ENCODE data around the gene GGT7. TPM values are rescaled to one million over a fixed set of nuclear protein-coding genes. Genes with fewer than 3 reads are reported as not detected.

Gene GGT7
- total RNA-seq, 1 donor from 2014 or later: 20.3 TPM

DNA sequence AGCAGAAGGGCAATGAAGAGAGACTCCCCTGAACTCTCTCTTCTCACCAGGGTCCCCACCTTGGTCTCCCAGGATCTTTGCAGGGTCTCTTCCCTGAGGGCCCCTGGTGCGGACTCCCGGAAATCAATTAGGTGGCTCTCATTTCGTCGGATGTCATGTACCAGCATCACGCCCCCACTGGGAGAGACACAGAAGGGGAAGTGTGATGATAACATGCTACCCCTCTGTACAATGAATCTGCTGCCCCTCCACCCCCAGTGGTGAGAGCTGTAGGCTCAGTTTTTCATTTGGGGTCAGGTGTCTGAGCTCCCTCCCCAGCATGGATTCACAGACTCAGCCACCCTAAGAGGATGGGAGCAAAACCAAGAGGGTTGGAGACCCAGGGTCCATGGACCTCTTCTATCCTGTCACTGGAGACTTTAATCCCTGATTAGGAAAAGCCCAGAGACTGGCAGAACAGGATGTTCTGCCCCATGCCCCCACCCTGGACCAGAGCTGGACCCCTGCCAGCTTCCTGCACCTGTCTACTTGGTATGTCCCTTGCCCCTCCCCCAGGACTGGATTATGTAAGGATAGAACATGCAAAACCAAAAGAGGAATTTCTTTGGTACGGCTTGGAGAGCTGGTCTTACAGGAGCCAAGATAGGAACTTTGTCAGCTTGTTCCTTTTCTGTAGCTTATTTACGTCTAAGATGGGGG, 11.1 kb downstream of the GGT7 start:
- DNase-seq (ENCODE audit: low spot score): no peak
- Mint-ChIP-seq H3K4me3 (ENCODE audit: unreplicated experiment) (no peak overlapping the region), H3K4me1 (ENCODE audit: unreplicated experiment) (peaks cover 10% of the 10 kb centered on the region), H3K36me3 (ENCODE audit: low read depth, unreplicated experiment) (peaks cover 5% of the 10 kb centered on the region), H3K27ac (ENCODE audit: unreplicated experiment) (no peak overlapping the region), H3K9me3 (ENCODE audit: unreplicated experiment) (no peaks in the 10 kb centered on the region), H3K27me3 (ENCODE audit: unreplicated experiment) (no peaks in the 10 kb centered on the region)
- TF ChIP-seq, protein P1, sequence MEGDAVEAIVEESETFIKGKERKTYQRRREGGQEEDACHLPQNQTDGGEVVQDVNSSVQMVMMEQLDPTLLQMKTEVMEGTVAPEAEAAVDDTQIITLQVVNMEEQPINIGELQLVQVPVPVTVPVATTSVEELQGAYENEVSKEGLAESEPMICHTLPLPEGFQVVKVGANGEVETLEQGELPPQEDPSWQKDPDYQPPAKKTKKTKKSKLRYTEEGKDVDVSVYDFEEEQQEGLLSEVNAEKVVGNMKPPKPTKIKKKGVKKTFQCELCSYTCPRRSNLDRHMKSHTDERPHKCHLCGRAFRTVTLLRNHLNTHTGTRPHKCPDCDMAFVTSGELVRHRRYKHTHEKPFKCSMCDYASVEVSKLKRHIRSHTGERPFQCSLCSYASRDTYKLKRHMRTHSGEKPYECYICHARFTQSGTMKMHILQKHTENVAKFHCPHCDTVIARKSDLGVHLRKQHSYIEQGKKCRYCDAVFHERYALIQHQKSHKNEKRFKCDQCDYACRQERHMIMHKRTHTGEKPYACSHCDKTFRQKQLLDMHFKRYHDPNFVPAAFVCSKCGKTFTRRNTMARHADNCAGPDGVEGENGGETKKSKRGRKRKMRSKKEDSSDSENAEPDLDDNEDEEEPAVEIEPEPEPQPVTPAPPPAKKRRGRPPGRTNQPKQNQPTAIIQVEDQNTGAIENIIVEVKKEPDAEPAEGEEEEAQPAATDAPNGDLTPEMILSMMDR (IDR thresholded peaks at IDR 0.05; ENCODE audit: unreplicated experiment): no peak

DNA sequence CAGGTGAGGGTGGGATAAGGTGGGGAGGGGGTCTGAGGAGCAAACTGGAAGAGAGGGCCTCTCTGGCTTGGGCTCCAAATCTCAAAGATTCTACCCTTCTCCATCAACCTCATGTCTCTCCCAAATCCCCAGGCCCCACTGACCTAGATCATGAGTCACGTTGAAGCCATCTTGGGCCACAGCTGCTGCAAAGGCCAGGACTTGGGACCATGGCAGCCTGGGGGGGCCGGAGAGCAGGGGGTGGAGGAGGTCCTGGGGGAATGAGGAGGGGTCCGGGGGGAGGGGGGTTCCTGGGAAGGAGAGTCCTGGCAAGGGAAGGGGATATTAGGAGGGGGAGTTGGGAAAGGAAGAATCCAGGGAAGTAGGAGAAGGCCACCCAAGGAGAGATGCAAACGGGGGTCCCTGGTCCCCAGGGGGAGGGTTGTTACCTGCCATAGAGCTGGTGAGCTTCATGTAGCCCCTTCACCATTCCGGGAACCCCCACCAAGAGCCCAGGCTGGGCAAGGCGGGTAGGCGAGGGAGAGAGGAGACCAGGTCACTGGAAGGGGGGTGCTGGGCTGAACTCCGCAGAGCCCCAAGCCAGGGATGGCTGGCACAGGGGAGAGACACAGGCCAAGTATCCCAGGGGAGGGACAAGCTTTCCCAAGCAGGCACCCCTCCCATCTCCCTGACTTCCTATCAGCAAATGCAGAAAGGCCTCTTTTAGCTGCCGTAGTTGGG, 12.7 kb downstream of the GGT7 start:
- Mint-ChIP-seq H3K27me3 (ENCODE audit: unreplicated experiment) (no peaks in the 10 kb centered on the region), H3K36me3 (ENCODE audit: low read depth, unreplicated experiment) (peaks cover 9% of the 10 kb centered on the region), H3K9me3 (ENCODE audit: unreplicated experiment) (no peaks in the 10 kb centered on the region), H3K4me3 (ENCODE audit: unreplicated experiment) (no peak overlapping the region), H3K27ac (ENCODE audit: unreplicated experiment) (no peak overlapping the region), H3K4me1 (ENCODE audit: unreplicated experiment) (peaks cover 10% of the 10 kb centered on the region)
- TF ChIP-seq, protein P1 (IDR thresholded peaks at IDR 0.05; ENCODE audit: unreplicated experiment): no peak
- DNase-seq (ENCODE audit: low spot score): no peak

GRCh38 chr20:34859367-34859766, 13.3 kb downstream of the GGT7 start:
- DNase-seq (ENCODE audit: low spot score): no peak
- H3K27me3 Mint-ChIP-seq (ENCODE audit: unreplicated experiment): no peaks in the 10 kb centered on the region
- H3K36me3 Mint-ChIP-seq (ENCODE audit: low read depth, unreplicated experiment): peaks cover 9% of the 10 kb centered on the region
- no peak overlapping the region for H3K4me3 Mint-ChIP-seq (ENCODE audit: unreplicated experiment)
- H3K27ac Mint-ChIP-seq (ENCODE audit: unreplicated experiment): no peak overlapping the region
- H3K4me1 Mint-ChIP-seq (ENCODE audit: unreplicated experiment): peaks cover 10% of the 10 kb centered on the region
- no peaks in the 10 kb centered on the region for H3K9me3 Mint-ChIP-seq (ENCODE audit: unreplicated experiment)
- TF ChIP-seq, protein P1 (IDR thresholded peaks at IDR 0.05; ENCODE audit: unreplicated experiment): no peak

GRCh38 chr20:34852298-34852697, 20.4 kb downstream of the GGT7 start:
- Mint-ChIP-seq H3K4me1 (ENCODE audit: unreplicated experiment) (no peaks in the 10 kb centered on the region), H3K4me3 (ENCODE audit: unreplicated experiment) (no peak overlapping the region), H3K27me3 (ENCODE audit: unreplicated experiment) (peaks cover 4% of the 10 kb centered on the region), H3K36me3 (ENCODE audit: low read depth, unreplicated experiment) (peaks cover 15% of the 10 kb centered on the region), H3K27ac (ENCODE audit: unreplicated experiment) (no peak overlapping the region), H3K9me3 (ENCODE audit: unreplicated experiment) (no peaks in the 10 kb centered on the region)
- TF ChIP-seq, protein P1 (IDR thresholded peaks at IDR 0.05; ENCODE audit: unreplicated experiment): no peak
- no peak for DNase-seq (ENCODE audit: low spot score)

DNA sequence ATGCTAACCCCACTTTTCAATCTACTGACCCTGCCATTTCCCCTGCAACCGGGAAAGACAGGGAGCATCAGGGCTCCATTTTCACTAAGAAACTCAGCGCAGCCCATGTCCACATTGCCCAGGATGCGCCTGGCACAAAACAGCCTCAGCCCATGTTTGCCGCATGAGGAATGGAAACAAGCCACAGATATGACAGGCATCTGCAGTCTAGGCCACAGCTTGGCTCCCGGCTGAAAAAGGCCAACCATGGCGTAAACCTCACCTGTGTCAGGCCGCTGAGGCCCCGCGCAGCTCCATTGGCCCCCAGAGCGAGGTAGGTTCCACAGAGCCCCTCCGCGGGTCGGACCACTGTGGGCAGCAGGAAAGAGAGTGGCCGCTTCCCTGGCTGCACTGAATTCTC, 21.7 kb downstream of the GGT7 start:
- TF ChIP-seq, protein P1 (IDR thresholded peaks at IDR 0.05; ENCODE audit: unreplicated experiment): no peak
- Mint-ChIP-seq H3K27ac (ENCODE audit: unreplicated experiment) (no peak overlapping the region), H3K9me3 (ENCODE audit: unreplicated experiment) (no peaks in the 10 kb centered on the region)

More for the DNA sequence above, 21.7 kb downstream of the GGT7 start:
- Mint-ChIP-seq H3K27me3 (ENCODE audit: unreplicated experiment) (peaks cover 4% of the 10 kb centered on the region), H3K4me1 (ENCODE audit: unreplicated experiment) (no peaks in the 10 kb centered on the region), H3K36me3 (ENCODE audit: low read depth, unreplicated experiment) (peaks cover 15% of the 10 kb centered on the region), H3K4me3 (ENCODE audit: unreplicated experiment) (no peak overlapping the region)
- DNase-seq (ENCODE audit: low spot score): no peak

Data from endothelial cell (in vitro differentiated cells).